M059J (cell line): Measurements from ENCODE around the gene GRIN1. TPM values are rescaled to one million over a fixed set of nuclear protein-coding genes. Genes with fewer than 3 reads are reported as not detected.

Experiments
- DNase-seq: peaks from one replicate; pipeline ENCODE4 v3.0.0-alpha.2; 2012; ENCODE audit warnings: low read depth
- total RNA-seq: library from RNA; depleted of rRNA; stranded (reverse); fragments of >200 nt; shearing (Covaris generic); gene quantifications from 2 replicates; pipeline ENCODE4 v1.2.3, GENCODE V29; 2014; rRNA removed

Gene GRIN1
- not detected in 2 replicates for total RNA-seq

GRCh38 chr9:137138722-137139467 is at the start of gene GRIN1:
TSS of gene GRIN1 (plus strand) at chr9:137139154. CDS start at chr9:137139487, 333 bp downstream.
- no peak for DNase-seq

GRCh38 chr9:137089232-137089947 is 49.6 kb upstream of the GRIN1 start:
- no peak for DNase-seq

GRCh38 chr9:137095664-137096517 is 43.1 kb upstream of the GRIN1 start:
- no peak for DNase-seq

GRCh38 chr9:137096785-137097546 is 42.0 kb upstream of the GRIN1 start:
- no peak for DNase-seq

- DNase-seq: no peak
Observed at GRCh38 chr9:137097761-137098462, 41.0 kb upstream of the GRIN1 start.

GRCh38 chr9:137099231-137099630 is 39.7 kb upstream of the GRIN1 start:
- no peak for DNase-seq

- no peak for DNase-seq
Observed at GRCh38 chr9:137103206-137103999, 35.6 kb upstream of the GRIN1 start.

GRCh38 chr9:137105814-137106661 is 32.9 kb upstream of the GRIN1 start:
- DNase-seq: no peak

GRCh38 chr9:137106662-137107250 is 32.2 kb upstream of the GRIN1 start:
- DNase-seq: no peak

- no peak for DNase-seq
Observed at GRCh38 chr9:137107312-137107921, 31.5 kb upstream of the GRIN1 start.

GRCh38 chr9:137107982-137108381 is 31.0 kb upstream of the GRIN1 start:
- DNase-seq: no peak

GRCh38 chr9:137108608-137109249 is 30.2 kb upstream of the GRIN1 start:
- no peak for DNase-seq

- DNase-seq: no peak
Observed at GRCh38 chr9:137109250-137110146, 29.5 kb upstream of the GRIN1 start.

- no peak for DNase-seq
Observed at GRCh38 chr9:137110147-137110910, 28.6 kb upstream of the GRIN1 start.

GRCh38 chr9:137110911-137111787 is 27.8 kb upstream of the GRIN1 start:
- DNase-seq: no peak
